GM20431 (cell line): Measurements from ENCODE around the gene MTHFD1L.

Experiments used
- in situ Hi-C: fragments of 300-500 bp; cut with MseI, MboI; formaldehyde crosslinking; loops from one replicate; pipeline ENCODE4 v1.15.0; 2020; ENCODE audit warnings: low sequenced_read_pairs; ENCODE audit not compliant: unreplicated experiment

The MTHFD1L gene

GRCh38 chr6:151128763-151129370 is 263.4 kb downstream of the MTHFD1L start:
- in situ Hi-C loops: no loop called here

- in situ Hi-C loops: no loop called here
These were observed 264.8 kb downstream of the MTHFD1L start for GRCh38 chr6:151130329-151130728.

DNA sequence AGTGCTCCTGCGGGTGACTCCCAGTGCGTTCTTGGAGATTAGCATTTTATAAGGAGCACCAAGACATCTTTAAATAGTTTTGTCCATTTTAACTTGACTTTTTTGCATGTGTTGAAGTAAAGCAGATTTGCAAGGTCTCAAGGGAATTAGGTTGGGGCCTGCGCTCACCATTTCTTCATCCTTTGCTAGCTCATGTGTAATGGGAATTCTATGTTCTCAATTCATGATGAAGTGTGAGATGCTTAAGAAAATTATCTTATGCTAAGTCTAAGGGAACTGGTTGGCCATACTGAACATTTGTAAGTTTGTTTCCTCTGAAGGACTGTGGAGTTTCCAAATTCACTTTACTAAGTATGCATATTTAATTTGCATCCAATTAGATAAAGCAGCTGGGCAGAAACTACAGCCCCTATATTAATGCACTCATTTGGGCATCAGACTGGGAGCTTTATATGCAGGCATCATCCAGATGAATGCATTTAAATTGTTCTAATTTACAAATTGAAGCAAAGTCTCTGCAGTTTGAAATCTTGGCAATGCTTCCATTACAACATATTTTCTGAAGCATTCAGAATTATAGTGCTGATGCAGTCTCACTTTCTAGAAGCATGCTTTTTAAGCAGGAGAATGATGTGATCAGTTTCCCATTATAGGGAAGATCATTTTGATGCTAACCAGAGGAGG is 266.0 kb downstream of the MTHFD1L start:
- in situ Hi-C loops: no loop called here

GRCh38 chr6:151136141-151136755 is 270.7 kb downstream of the MTHFD1L start:
- in situ Hi-C loops: no loop called here

- in situ Hi-C loops: no loop called here
These were observed 272.0 kb downstream of the MTHFD1L start for GRCh38 chr6:151137542-151137941.

DNA sequence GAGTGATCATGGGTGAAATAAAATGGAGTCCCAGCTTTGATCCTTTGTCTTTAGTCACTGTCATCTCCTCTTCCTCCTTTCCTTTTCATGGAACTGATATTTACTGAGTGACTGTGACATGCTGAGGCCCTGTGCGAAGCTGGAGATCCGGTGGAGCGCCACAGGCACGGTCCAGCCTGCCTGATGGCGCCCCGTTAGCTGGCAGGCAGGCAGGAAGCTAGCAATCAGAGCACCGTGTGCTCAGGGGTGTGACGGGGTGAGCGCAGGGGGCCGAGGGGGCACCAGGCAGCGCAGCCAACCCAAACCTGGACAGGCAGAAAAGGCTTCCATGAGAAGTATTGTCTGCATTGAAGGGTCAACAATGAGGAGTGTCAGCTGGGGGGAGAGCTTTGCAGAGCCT is 274.0 kb downstream of the MTHFD1L start:
- in situ Hi-C loops: no loop called here

DNA sequence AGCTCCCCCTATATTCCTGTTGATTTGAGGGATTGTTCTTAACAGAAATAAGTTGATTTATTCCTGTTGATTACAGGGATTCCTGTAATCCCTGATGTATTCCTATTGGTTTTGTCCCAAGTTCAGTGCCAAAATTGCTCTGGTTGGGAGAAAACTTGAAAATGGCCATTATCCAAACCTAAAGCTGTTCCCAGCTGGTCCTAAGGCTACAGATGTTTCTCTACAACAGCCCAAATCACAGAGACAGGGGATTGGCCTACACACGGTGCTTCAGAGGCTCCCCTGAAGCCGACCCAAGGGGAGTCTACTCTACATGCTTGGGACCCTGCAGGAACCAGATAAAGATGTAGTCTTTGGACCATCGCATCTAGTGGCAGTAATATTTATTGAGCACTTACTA is 275.3 kb downstream of the MTHFD1L start:
- in situ Hi-C loops: no loop called here

- in situ Hi-C loops: no loop called here
These were observed 276.2 kb downstream of the MTHFD1L start for GRCh38 chr6:151141685-151142084.

DNA sequence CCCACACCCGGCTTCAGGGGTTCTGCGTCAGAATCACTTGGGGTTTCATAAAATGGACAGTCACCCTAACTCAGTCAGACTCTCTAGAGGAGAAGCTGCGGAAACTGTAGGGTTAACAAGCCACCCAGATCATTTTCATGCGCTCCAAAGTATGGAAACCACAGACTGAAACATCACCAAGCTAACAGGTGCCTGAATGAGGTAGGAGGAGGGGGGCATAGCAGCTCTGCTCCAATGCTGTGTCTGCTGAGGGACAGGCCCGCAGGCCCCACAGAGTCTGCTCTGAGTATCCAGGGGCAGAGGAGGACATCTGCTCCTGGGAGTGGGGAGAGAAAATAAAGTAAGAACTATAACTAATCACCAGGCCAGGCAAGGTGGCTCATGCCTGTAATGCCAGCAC is 277.2 kb downstream of the MTHFD1L start:
- in situ Hi-C loops: no loop called here

DNA sequence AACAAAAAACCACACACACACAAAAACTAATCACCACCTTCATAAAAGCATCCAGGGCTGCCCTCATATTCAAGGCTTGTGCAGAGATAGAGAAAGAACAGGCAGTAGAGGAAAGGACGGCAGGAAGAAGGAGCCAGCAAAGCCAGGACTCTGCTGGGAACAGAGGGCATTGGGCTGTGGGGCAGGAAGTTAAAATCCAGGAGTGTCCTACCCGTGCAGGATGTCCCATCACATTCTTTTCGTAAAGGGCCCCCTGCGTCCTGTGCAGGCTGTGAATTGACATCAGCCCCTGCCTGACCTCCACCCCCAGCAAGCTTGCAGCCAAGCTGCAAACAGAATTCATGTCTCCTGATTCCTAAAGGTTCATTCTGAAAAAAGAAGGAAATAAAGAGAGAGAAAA is 277.8 kb downstream of the MTHFD1L start:
- in situ Hi-C loops: no loop called here

- in situ Hi-C loops: no loop called here
These were observed 278.3 kb downstream of the MTHFD1L start for GRCh38 chr6:151143806-151144205.

GRCh38 chr6:151147118-151147832 is 281.8 kb downstream of the MTHFD1L start:
- in situ Hi-C loops: no loop called here

DNA sequence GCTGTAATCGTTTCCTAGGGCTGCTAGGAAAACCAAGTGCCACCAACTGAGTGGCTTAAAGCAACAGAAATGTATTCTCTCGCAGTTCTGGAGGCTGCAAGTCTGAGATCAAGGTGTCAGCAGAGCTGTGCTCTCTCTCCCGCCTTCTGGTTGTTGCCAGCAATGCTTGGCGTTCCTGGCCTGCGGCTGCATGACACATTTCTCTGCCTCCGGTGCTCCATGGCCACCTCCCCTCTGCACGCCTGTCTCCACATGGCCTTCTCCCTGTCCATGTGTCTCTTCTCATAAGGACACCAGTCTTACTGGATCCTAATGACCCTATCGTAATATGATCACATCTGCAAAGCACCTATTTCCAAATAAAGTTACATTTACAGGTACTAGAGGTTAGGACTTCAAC is 282.6 kb downstream of the MTHFD1L start:
- in situ Hi-C loops: no loop called here

DNA sequence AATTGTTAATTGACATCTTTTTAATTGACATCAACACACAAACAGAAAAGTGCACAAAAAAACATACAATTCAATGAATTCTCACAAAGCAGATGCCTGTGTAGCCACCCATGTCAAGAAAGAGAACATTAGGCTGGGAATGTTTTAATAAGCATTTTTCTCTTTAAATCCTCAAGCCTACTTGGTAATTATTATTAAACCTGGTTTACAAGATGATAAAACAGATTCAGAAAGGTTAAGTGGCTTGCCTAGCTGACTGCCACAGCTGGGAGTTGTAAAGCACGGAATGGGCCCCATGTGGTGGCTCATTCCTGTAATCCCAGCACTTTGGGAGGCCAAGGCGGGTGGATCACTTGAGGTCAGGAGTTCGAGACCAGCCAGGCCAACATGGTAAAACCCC is 284.3 kb downstream of the MTHFD1L start:
- in situ Hi-C loops: no loop called here
